Neural cell (in vitro differentiated cells): ENCODE results near the gene JPH4.

ENCODE experiments used
- EP300 ChIP-seq: fragments of 450-650 bp; conservative IDR thresholded peaks from 2 replicates; pipeline ENCODE4 v1.6.1; 2014; ENCODE audit warnings: antibody characterized with exemption, mild to moderate bottlenecking, moderate library complexity; ENCODE audit not compliant: poor library complexity, severe bottlenecking
- EZH2 ChIP-seq: fragments of 200-600, 300-800 bp; shearing (Covaris generic), sonication (generic); IDR thresholded peaks from 2 replicates; pipeline ENCODE4 v1.6.1; 2014; ENCODE audit warnings: antibody characterized with exemption, low read length, borderline replicate concordance, mild to moderate bottlenecking; ENCODE audit not compliant: insufficient read depth, poor library complexity, severe bottlenecking
- MXI1 ChIP-seq: fragments of 450-650 bp; conservative IDR thresholded peaks from 2 replicates; pipeline ENCODE4 v1.6.1; 2014; ENCODE audit warnings: antibody characterized with exemption, mild to moderate bottlenecking; ENCODE audit not compliant: poor library complexity, severe bottlenecking
- POLR2AphosphoS5 ChIP-seq: IDR thresholded peaks from 2 replicates; pipeline ENCODE4 v1.6.1; 2012
- TAF1 ChIP-seq: IDR thresholded peaks from 2 replicates; pipeline ENCODE4 v1.6.1; 2012; ENCODE audit warnings: low read depth
- TF ChIP-seq, protein P1 (sequence below): fragments of 450-650 bp; IDR thresholded peaks from 2 replicates; pipeline ENCODE4 v1.5.1; 2014; ENCODE audit warnings: antibody characterized with exemption, mild to moderate bottlenecking, moderate library complexity; ENCODE audit not compliant: poor library complexity, severe bottlenecking
- TF ChIP-seq, protein P2 (sequence below): IDR thresholded peaks from 2 replicates; pipeline ENCODE4 v1.6.1; 2012; ENCODE audit warnings: borderline replicate concordance

DNA sequence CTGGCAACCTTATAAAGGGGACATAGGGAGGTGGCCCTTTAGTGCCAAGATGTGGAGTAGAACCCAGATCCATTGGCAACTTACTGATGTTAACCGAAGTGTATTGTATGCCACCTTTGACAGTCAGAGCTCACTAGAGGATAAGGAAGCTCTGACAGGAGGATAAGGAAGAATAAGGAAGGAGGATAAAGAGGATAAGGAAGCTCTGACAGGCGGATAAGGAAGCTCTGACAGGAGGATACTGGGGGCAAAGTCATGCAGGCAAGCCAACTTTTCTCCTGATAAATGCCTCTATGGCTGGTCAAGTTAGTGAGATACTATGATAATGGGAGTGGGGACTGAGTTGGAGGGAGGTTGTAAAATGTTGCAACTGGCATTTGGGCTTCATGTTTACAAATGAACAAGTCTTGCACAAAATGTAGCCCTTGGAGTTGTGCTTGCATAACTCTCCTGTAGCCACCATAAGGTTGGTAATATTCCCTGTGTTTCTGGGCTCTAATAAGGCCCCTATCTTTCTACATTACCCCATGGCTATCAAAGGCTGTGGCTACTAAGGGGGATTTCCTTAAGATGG, 39.9 kb upstream of the JPH4 start:
- TF ChIP-seq, protein P1, sequence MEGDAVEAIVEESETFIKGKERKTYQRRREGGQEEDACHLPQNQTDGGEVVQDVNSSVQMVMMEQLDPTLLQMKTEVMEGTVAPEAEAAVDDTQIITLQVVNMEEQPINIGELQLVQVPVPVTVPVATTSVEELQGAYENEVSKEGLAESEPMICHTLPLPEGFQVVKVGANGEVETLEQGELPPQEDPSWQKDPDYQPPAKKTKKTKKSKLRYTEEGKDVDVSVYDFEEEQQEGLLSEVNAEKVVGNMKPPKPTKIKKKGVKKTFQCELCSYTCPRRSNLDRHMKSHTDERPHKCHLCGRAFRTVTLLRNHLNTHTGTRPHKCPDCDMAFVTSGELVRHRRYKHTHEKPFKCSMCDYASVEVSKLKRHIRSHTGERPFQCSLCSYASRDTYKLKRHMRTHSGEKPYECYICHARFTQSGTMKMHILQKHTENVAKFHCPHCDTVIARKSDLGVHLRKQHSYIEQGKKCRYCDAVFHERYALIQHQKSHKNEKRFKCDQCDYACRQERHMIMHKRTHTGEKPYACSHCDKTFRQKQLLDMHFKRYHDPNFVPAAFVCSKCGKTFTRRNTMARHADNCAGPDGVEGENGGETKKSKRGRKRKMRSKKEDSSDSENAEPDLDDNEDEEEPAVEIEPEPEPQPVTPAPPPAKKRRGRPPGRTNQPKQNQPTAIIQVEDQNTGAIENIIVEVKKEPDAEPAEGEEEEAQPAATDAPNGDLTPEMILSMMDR = no peak
- no peak for TF ChIP-seq EZH2
- TF ChIP-seq POLR2AphosphoS5 = no peak
- no peak for TF ChIP-seq TAF1
- no peak for TF ChIP-seq EP300
- TF ChIP-seq, protein P2, sequence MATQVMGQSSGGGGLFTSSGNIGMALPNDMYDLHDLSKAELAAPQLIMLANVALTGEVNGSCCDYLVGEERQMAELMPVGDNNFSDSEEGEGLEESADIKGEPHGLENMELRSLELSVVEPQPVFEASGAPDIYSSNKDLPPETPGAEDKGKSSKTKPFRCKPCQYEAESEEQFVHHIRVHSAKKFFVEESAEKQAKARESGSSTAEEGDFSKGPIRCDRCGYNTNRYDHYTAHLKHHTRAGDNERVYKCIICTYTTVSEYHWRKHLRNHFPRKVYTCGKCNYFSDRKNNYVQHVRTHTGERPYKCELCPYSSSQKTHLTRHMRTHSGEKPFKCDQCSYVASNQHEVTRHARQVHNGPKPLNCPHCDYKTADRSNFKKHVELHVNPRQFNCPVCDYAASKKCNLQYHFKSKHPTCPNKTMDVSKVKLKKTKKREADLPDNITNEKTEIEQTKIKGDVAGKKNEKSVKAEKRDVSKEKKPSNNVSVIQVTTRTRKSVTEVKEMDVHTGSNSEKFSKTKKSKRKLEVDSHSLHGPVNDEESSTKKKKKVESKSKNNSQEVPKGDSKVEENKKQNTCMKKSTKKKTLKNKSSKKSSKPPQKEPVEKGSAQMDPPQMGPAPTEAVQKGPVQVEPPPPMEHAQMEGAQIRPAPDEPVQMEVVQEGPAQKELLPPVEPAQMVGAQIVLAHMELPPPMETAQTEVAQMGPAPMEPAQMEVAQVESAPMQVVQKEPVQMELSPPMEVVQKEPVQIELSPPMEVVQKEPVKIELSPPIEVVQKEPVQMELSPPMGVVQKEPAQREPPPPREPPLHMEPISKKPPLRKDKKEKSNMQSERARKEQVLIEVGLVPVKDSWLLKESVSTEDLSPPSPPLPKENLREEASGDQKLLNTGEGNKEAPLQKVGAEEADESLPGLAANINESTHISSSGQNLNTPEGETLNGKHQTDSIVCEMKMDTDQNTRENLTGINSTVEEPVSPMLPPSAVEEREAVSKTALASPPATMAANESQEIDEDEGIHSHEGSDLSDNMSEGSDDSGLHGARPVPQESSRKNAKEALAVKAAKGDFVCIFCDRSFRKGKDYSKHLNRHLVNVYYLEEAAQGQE = no peak
- TF ChIP-seq MXI1 = no peak
